Measurements from ENCODE around the gene PRKCE. TPM values are rescaled to one million over a fixed set of nuclear protein-coding genes. Genes with fewer than 3 reads are reported as not detected.

The PRKCE gene
- total and polyA plus RNA-seq, 2 donors (not counting 3 experiments of a cell fraction or from before 2014, with no cell fraction given), result 27.9 to 33.9 TPM

DNA sequence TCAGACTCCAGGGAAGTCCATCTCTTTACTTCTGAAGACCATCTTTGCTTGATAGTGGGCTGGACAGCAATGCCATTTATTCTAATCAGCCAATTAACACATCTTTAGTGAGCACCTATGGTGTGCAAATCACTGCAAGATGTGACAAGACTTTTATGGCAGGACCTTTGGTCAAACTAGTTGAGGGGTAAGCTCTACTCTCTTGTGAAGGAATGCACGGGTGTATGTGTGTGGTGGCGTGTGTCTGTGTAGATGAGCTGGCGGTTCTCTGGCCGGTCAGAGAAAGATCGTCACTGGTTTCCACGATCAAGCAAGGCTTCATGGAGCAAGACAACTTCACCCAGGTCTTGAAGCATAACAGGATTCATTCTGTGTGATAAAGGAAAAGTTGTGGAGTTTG is 364.6 kb downstream of the PRKCE start:
- no peaks in the 10 kb centered on the region for H3K27me3 ChIP-seq (ENCODE audit: control insufficient read depth in 2 of 2, insufficient read depth in 2 of 2, low read length in 2 of 2)
- peak overlapping the region; percentile 56 for H3K27ac ChIP-seq (ENCODE audit: insufficient read depth, low read depth, low read length)
- no peaks in the 10 kb centered on the region for H4K20me1 ChIP-seq (replicated peaks; ENCODE audit: control insufficient read depth, extremely low read depth, insufficient read depth, low read length)
- H3K4me1 ChIP-seq (ENCODE audit: control insufficient read depth, extremely low read depth, insufficient read depth, low read length), result peaks cover 18% of the 10 kb centered on the region
- H3K9me1 ChIP-seq (replicated peaks; ENCODE audit: control insufficient read depth, extremely low read depth, insufficient read depth, low read length), result no peaks in the 10 kb centered on the region
- H3K4me3 ChIP-seq (replicated peaks in 1 of 3; ENCODE audit: insufficient read depth in 1 of 3, low read depth in 1 of 3, low read length in 3 of 3), result no peak overlapping the region
- FAIRE-seq (no peak), DNase-seq (ENCODE audit: low read depth, low spot score) (no peak)
- dilution Hi-C loops (cut with MboI; ENCODE audit: extremely low pct_ligation_motif_present, low sequenced_read_pairs) (no loop called here), intact Hi-C loops (cut with micrococcal nuclease) (no loop called here)
- H3K9ac ChIP-seq (replicated peaks; ENCODE audit: extremely low read depth, insufficient read depth, low read length), result no peak overlapping the region
- H3K4me2 ChIP-seq (ENCODE audit: insufficient read depth, low read length), result no peak overlapping the region
- BruUV-seq (replicated peaks), result no TSS peak
- CTCF ChIA-PET, result interaction anchor here (1.0 to 1.3 kb wide), 2 partner anchors 65 to 314 kb away, joined by 3 read pairs; no protein-coding TSS in a partner anchor
- POLR2A ChIA-PET, result interaction anchor here (1.0 kb wide), 1 partner anchor 281 kb away, joined by 4 read pairs; the partner anchor contains the start of gene EPAS1
- no peaks in the 10 kb centered on the region for H3K9me3 ChIP-seq (replicated peaks; ENCODE audit: control insufficient read depth, insufficient read depth, low read length)
- no peaks in the 10 kb centered on the region for H3K36me3 ChIP-seq (ENCODE audit: control insufficient read depth in 2 of 2, extremely low read depth in 1 of 2, insufficient read depth in 2 of 2, low read length in 2 of 2)
- TF ChIP-seq EZH2 (IDR thresholded peaks at IDR 0.05; ENCODE audit: borderline replicate concordance, low read depth, low read length, severe bottlenecking) (no peak), POLR2AphosphoS5 (IDR thresholded peaks at IDR 0.05; ENCODE audit: insufficient read depth, low read depth, low read length) (no peak), FOS (IDR thresholded peaks at IDR 0.05; ENCODE audit: borderline replicate concordance, insufficient read depth, low read length) (no peak), MYC (IDR thresholded peaks at IDR 0.05; ENCODE audit: low read depth, low read length) (no peak), GATA2 (IDR thresholded peaks at IDR 0.05; ENCODE audit: insufficient read depth, insufficient read length, low read depth, low read length) (no peak), JUN (IDR thresholded peaks at IDR 0.05; ENCODE audit: borderline replicate concordance, insufficient read depth, insufficient read length, low read depth) (no peak), POLR2A (IDR thresholded peaks at IDR 0.05; ENCODE audit: low read depth, low read length) (no peak)
- TF ChIP-seq, protein P1, sequence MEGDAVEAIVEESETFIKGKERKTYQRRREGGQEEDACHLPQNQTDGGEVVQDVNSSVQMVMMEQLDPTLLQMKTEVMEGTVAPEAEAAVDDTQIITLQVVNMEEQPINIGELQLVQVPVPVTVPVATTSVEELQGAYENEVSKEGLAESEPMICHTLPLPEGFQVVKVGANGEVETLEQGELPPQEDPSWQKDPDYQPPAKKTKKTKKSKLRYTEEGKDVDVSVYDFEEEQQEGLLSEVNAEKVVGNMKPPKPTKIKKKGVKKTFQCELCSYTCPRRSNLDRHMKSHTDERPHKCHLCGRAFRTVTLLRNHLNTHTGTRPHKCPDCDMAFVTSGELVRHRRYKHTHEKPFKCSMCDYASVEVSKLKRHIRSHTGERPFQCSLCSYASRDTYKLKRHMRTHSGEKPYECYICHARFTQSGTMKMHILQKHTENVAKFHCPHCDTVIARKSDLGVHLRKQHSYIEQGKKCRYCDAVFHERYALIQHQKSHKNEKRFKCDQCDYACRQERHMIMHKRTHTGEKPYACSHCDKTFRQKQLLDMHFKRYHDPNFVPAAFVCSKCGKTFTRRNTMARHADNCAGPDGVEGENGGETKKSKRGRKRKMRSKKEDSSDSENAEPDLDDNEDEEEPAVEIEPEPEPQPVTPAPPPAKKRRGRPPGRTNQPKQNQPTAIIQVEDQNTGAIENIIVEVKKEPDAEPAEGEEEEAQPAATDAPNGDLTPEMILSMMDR (IDR thresholded peaks at IDR 0.05; ENCODE audit: extremely low read depth in 1 of 2, insufficient read depth in 1 of 2, low read depth in 1 of 2, low read length in 2 of 2), result no peak
- TF ChIP-seq, protein P2, sequence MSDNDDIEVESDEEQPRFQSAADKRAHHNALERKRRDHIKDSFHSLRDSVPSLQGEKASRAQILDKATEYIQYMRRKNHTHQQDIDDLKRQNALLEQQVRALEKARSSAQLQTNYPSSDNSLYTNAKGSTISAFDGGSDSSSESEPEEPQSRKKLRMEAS (IDR thresholded peaks at IDR 0.05; ENCODE audit: insufficient read depth, insufficient read length), result no peak
- H3K79me2 ChIP-seq (ENCODE audit: control insufficient read depth, insufficient read depth, low read length), result no peaks in the 10 kb centered on the region
- H2AFZ ChIP-seq (ENCODE audit: low read depth, low read length), result no peak overlapping the region
